Hematopoietic multipotent progenitor cell treated with erythropoietin and hydrocortisone succinate and interleukin-3 and kit ligand, for 4 days (in vitro differentiated cells): ENCODE results near the gene ATP10A.

ENCODE experiments used
- DNase-seq: peaks from one replicate; pipeline ENCODE4 v3.0.0-alpha.2; 2015

Gene ATP10A

DNA sequence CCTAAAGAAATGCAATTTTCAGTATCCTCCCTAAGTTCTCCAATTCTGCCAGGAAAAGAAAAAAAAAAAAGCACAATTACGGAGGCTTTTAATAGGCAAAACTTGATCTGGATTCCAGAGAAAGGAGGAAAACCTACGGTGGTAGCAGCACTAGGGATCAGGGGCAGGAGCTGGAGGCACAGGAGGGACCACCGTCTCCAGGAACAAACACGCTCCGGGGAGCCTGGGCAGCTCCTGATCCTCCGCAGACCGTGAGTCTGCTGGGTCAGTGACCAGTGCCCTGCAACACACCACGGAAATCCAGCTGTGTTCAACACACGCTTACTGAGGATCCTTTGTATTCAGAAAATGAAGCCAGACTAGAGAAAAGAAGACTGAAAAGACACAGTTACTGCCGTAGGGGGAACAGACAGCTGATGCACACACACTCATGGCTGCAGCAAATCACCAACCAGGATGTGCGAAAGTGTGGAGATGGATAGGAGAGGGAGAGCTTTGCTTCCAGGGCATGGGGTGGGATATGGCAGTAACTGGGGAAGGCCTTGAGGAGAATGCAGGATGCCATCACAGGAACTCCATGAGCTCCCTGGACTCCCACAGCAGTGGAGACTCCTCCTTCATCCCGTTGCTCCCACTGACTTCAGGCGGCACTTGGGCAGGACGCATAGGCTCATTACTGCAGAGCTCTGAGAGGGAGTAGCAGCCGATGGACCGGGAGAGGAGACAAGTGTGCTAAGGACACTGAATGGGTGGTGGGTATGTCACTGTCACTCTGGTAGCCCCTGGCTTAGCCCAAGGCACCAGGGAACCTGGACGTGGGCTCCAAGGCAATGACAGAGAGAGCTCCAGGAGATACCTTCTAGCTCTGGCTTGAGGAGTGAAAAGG is 167.0 kb downstream of the ATP10A start:
- DNase-seq = no peak

GRCh38 chr15:25694823-25695312 is 168.3 kb downstream of the ATP10A start:
- DNase-seq = no peak

- DNase-seq = no peak
Observed at GRCh38 chr15:25694239-25694584, 168.9 kb downstream of the ATP10A start.

GRCh38 chr15:25693321-25694238 is 169.5 kb downstream of the ATP10A start:
- DNase-seq = peak; percentile 55

- DNase-seq = peak; percentile 18
Observed at GRCh38 chr15:25691544-25692430, 171.3 kb downstream of the ATP10A start.

GRCh38 chr15:25690673-25691543 is 172.2 kb downstream of the ATP10A start:
- no peak for DNase-seq

DNA sequence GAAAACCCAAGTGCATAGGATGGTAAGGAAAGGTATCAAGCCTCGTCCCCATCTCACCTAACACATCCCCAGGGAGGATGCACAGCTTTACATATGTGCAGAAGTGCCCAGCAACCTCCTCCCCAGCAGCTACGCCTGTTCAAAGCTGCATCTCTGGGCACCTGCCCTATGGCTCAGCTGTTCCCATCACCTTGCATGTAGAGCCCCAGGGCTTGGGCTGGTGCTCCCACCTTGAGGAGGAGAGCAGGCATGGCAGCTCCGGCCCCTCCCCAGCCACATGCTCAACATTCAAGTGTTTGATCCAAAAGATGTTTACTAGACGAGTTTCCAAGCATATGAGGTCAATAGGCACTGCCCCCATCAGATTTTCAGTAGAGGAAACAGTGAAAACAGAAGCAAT is 173.5 kb downstream of the ATP10A start:
- no peak for DNase-seq

- no peak for DNase-seq
Observed at GRCh38 chr15:25688166-25688565, 175.0 kb downstream of the ATP10A start.

GRCh38 chr15:25687689-25688088 is 175.4 kb downstream of the ATP10A start:
- DNase-seq = no peak

GRCh38 chr15:25687276-25687675 is 175.9 kb downstream of the ATP10A start:
- no peak for DNase-seq

GRCh38 chr15:25686780-25687179 is 176.3 kb downstream of the ATP10A start:
- no peak for DNase-seq

- no peak for DNase-seq
Observed at GRCh38 chr15:25684521-25685431, 178.4 kb downstream of the ATP10A start.

DNA sequence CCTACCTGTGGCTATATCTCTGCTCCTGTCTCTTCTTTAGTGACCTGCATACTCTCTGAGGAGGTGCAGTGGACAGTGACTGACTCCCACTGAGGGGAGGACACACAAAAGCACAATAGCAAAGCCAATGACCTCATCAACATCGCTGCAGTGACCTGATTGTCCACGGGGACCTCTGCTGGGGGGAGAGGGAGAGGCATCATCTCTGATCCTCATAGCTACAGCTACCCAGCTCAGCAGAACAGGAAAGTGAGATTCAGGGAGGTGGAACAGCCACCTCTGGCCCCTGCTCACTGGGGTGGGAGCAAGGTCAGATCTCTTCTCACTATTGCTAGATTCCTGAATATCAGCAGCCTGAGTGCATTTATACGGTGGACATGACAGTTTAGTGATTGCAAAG is 179.2 kb downstream of the ATP10A start:
- DNase-seq = no peak

DNA sequence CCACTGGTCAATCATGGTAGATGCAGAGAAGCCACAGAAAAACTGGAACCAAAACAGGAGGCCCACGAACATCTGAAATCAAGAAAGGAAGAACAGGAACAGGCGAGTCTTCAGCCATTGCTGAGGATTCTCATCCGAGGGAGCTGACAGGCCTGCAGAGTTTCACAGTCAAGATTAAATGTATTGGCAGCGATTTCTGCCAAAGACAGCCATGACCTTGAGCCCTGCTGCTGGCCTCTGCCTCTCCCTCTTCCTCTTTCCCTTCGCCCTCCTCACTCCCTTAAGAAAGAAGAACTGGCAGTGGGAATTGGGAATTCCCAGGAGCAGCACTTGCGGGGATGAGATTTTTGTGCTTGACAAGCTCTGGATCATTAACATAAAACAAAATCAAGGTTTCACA is 179.7 kb downstream of the ATP10A start:
- DNase-seq = no peak

DNA sequence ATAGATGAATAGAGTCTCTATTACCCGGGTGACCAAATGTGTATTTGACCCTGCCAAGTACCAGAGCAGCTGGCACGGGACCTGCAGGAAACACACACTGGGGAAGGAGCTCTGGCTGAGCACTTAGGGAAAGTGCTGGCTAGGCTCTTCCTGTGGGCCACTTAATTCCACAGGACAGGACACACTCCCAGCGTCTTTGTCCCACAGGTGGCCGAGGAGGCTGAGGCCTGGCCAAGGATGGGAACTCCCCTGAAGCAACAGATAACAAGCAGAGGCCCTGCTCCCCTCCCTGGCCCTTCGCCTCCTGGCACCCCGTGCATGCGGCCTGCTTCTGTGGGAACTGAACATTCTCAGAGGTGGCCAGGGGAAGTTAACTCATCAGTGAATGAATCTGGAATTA is 180.8 kb downstream of the ATP10A start:
- no peak for DNase-seq

DNA sequence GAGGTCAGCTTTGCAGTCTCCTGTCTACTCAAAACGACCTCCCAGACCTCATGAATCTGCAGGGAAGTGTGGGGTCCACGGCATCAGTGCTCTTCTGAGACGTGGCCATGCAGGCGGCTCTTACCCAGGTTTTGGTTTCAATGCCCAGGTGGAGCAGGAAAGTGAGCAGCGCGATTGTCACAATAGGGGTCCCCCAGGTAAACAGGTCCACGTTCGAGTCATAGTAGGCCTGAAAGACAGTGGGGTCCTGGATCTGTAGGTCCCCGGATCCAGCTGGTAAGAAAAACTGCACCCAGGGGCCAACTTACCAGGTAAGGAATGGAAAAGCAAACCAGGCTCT is 182.5 kb downstream of the ATP10A start:
- no peak for DNase-seq

DNA sequence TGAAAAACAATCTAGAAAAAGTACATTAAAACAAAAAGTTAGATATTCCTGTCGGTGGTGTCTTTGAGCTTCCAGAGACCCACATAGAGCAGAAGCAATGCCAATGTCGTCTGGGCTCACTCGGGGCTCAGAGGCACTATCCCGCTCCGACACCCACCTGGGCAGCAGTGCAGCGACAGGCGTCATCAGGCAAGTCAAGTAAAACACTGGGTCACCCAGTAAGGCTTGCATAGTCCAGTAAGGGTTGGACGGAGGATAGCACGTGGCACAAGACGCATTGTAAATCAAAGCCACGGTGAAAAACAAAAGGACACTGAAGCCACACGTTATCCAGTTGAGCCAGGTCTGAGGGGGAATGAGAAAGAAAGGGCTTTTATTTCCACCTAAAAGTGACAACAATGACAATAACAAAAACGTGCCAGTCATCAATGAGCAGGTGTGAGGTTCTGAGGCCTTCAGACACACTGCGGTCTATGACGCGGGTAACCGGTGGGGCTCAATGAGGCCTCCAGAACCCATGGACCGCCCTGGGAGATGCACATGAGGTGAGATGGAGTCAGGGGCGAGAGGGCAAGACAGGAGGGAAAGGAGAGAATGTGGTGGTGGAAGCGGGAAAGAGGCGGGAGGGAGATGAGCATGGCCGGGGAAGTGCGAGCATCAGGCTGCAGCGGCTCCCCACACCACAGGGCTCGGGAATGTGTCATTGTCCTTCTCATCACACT is 183.0 kb downstream of the ATP10A start:
- DNase-seq = no peak

GRCh38 chr15:25679492-25679891 is 183.6 kb downstream of the ATP10A start:
- DNase-seq = no peak

DNA sequence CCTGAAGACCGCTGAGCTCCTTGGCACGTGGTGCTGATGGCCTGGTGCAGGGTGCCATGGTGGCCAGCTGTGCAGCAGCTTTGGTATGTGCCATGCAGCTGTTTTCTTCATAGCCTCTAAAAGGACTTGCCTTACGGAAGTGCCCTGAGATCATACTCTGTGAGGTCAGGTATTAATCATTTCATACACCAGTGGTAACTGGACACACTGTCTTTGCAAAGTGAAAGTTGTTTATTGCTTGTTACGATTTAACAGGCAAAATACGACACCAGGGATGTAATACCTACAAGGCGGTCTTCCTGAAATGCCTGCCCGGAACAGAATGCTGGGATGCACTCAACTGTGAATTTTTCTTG is 184.6 kb downstream of the ATP10A start:
- no peak for DNase-seq
